Caco-2 (cell line): ENCODE measurements around the gene SEMG1. TPM values are rescaled to one million over a fixed set of nuclear protein-coding genes. Genes with fewer than 3 reads are reported as not detected.

Experiments
- Bru-seq: library from RNA; stranded (reverse); fragments of 400-500 nt; gene quantifications from one replicate; lab custom pipeline; 2021; lab: Mats Ljungman, UMichigan
- BruChase-seq, 2 experiments: library from RNA; stranded (reverse); fragments of 400-500 nt; gene quantifications; one replicate each; lab custom pipeline; 2021; lab: Mats Ljungman, UMichigan
- BruUV-seq: library from RNA; stranded (reverse); fragments of 400-500 nt; replicated peaks from 2 replicates; lab custom pipeline; 2021; lab: Mats Ljungman, UMichigan
- CTCF ChIA-PET: fragments of 300-600 bp; sonication (Branson Sonifier 250); formaldehyde crosslinking; loops from one replicate; lab custom pipeline; 2022; ENCODE audit warnings: antibody characterized with exemption; lab: Charles Lee
- POLR2A ChIA-PET: fragments of 300-600 bp; sonication (Branson Sonifier 250); formaldehyde crosslinking; loops from one replicate; lab custom pipeline; 2022; ENCODE audit warnings: antibody characterized with exemption; lab: Charles Lee
- DNase-seq, 2 experiments: peaks; one replicate each; pipeline versions ENCODE4 v3.0.0 to v3.0.0-alpha.2; 2020 to 2022
- H3K27me3 ChIP-seq: replicated peaks from 2 replicates; pipeline ENCODE4 v1.6.0; 2011; ENCODE audit warnings: low read length; ENCODE audit not compliant: control insufficient read depth, insufficient read depth
- H3K36me3 ChIP-seq: 2 replicates; pipeline ENCODE4 v1.5.1; 2011; ENCODE audit warnings: low read length; ENCODE audit not compliant: control insufficient read depth, insufficient read depth
- H3K4me1 ChIP-seq: fragments of 250-450 bp; sonication (Bioruptor Pico); 2 replicates; pipeline ENCODE4 v1.5.1; 2020; ENCODE audit warnings: mild to moderate bottlenecking
- H3K4me3 ChIP-seq: 2 replicates; pipeline ENCODE4 v1.5.1; 2011; ENCODE audit warnings: low read depth, mild to moderate bottlenecking, control low read depth, low read length
- H3K9me3 ChIP-seq: fragments of 250-450 bp; sonication (Bioruptor Pico); 2 replicates; pipeline ENCODE4 v1.5.1; 2020; ENCODE audit warnings: mild to moderate bottlenecking, moderate library complexity
- H3K27ac Mint-ChIP-seq: one replicate; pipeline ENCODE4 v1.8.0; 2022; ENCODE audit warnings: mixed read lengths; ENCODE audit not compliant: unreplicated experiment
- H3K27me3 Mint-ChIP-seq: one replicate; pipeline ENCODE4 v1.8.0; 2022; ENCODE audit warnings: mixed read lengths; ENCODE audit not compliant: insufficient read depth, unreplicated experiment
- H3K36me3 Mint-ChIP-seq: one replicate; pipeline ENCODE4 v1.8.0; 2022; ENCODE audit warnings: mild to moderate bottlenecking, mixed read lengths; ENCODE audit not compliant: insufficient read depth, unreplicated experiment
- H3K4me1 Mint-ChIP-seq: one replicate; pipeline ENCODE4 v1.8.0; 2022; ENCODE audit warnings: low read depth, mixed read lengths; ENCODE audit not compliant: unreplicated experiment
- H3K4me3 Mint-ChIP-seq: one replicate; pipeline ENCODE4 v1.8.0; 2022; ENCODE audit warnings: mild to moderate bottlenecking, moderate library complexity, mixed read lengths; ENCODE audit not compliant: unreplicated experiment
- H3K9me3 Mint-ChIP-seq: one replicate; pipeline ENCODE4 v1.8.0; 2022; ENCODE audit warnings: mixed read lengths; ENCODE audit not compliant: unreplicated experiment
- CTCF ChIP-seq, 2 experiments: fragments of 200-600 bp in 1 of 2; IDR thresholded peaks; 1 replicate in 1 of 2; 2 replicates in 1 of 2; pipeline versions ENCODE4 v1.5.1 to v1.8.0; 2011 to 2022; ENCODE audit warnings: antibody characterized with exemption in 1 of 2, control low read depth in 1 of 2, inconsistent platforms in 1 of 2, low read depth in 1 of 2, low read length in 1 of 2, mild to moderate bottlenecking in 1 of 2, moderate library complexity in 1 of 2; ENCODE audit not compliant: insufficient read depth in 1 of 2, severe bottlenecking in 1 of 2, unreplicated experiment in 1 of 2
- intact Hi-C: fragments of 100-400 bp; cut with micrococcal nuclease; formaldehyde crosslinking; loops from one replicate; pipeline ENCODE4 v1.10.0; 2022; ENCODE audit not compliant: unreplicated experiment
- long read RNA-seq: library from polyadenylated mRNA; stranded (forward); transcript quantifications from one replicate; pipeline ENCODE4 v2.0.0, GENCODE V29; 2022
- total RNA-seq: library from RNA; stranded (reverse); gene quantifications from 2 replicates; pipeline ENCODE4 v1.2.3, GENCODE V29; 2022

Gene SEMG1
- total RNA-seq (not detected in 2 replicates), Bru-seq, nascent RNA (not detected), BruChase-seq, experiment 1, labeled RNA remaining after a 2-hour chase (not detected), BruChase-seq, experiment 2, labeled RNA remaining after a 6-hour chase (not detected)
- long read RNA-seq, result 0 reads

- Mint-ChIP-seq H3K27ac (no peak within 1 kb of the TSS), H3K27me3 (peaks cover 34% of the 10 kb centered on the region)
- CTCF ChIA-PET, result interaction anchor here (0.6 kb wide), 1 partner anchor 194 kb away, joined by 3 read pairs; no protein-coding TSS in a partner anchor
These were observed at the start of gene SEMG1 for GRCh38 chr20:45206725-45207124. Gene SEMG1 (plus strand): TSS chr20:45207033. CDS start chr20:45207054, 21 bp downstream.

GRCh38 chr20:45157962-45158361 is 48.9 kb upstream of the SEMG1 start:
- H3K9me3 Mint-ChIP-seq, result peaks cover 30% of the 10 kb centered on the region
- DNase-seq, result no peak
- intact Hi-C loops, result no loop called here
- BruUV-seq, result no TSS peak
- POLR2A ChIA-PET, result no interaction called here
- no peak overlapping the region for H3K4me3 ChIP-seq
- TF ChIP-seq CTCF (IDR thresholded peaks at IDR 0.05; ENCODE audit: insufficient read depth in 1 of 2, low read depth in 1 of 2, low read length in 1 of 2, severe bottlenecking in 1 of 2, unreplicated experiment in 1 of 2), result no peak
- no peaks in the 10 kb centered on the region for H3K4me1 Mint-ChIP-seq
- H3K27me3 ChIP-seq, result no peaks in the 10 kb centered on the region
- no peak overlapping the region for H3K4me3 Mint-ChIP-seq
- H3K27me3 Mint-ChIP-seq, result peaks cover 22% of the 10 kb centered on the region
- CTCF ChIA-PET, result no interaction called here
- no peaks in the 10 kb centered on the region for H3K36me3 ChIP-seq
- no peaks in the 10 kb centered on the region for H3K4me1 ChIP-seq
- peaks cover 7% of the 10 kb centered on the region; the same call in 1 of the 2 replicates for H3K9me3 ChIP-seq
- no peaks in the 10 kb centered on the region for H3K36me3 Mint-ChIP-seq
- no peak overlapping the region for H3K27ac Mint-ChIP-seq

More at GRCh38 chr20:45206725-45207124, at the start of gene SEMG1:
- no TSS peak for BruUV-seq
- Histone ChIP-seq H3K27me3 (no peaks in the 10 kb centered on the region), H3K36me3 (no peaks in the 10 kb centered on the region), H3K9me3 (no peaks in the 10 kb centered on the region), H3K4me3 (no peak within 1 kb of the TSS), H3K4me1 (no peaks in the 10 kb centered on the region)
- Mint-ChIP-seq H3K9me3 (no peaks in the 10 kb centered on the region), H3K4me1 (no peaks in the 10 kb centered on the region), H3K4me3 (no peak within 1 kb of the TSS), H3K36me3 (no peaks in the 10 kb centered on the region)
- TF ChIP-seq CTCF (IDR thresholded peaks at IDR 0.05; ENCODE audit: insufficient read depth in 1 of 2, low read depth in 1 of 2, low read length in 1 of 2, severe bottlenecking in 1 of 2, unreplicated experiment in 1 of 2), result no peak
- intact Hi-C loops, result no loop called here
- POLR2A ChIA-PET, result no interaction called here
- no peak for DNase-seq

GRCh38 chr20:45163083-45163803 is 43.6 kb upstream of the SEMG1 start:
- CTCF ChIA-PET, result interaction anchor here (1.0 kb wide), 1 partner anchor 45 kb away, joined by 3 read pairs; no protein-coding TSS in a partner anchor
- H3K9me3 Mint-ChIP-seq, result peaks cover 29% of the 10 kb centered on the region

More at GRCh38 chr20:45163083-45163803, 43.6 kb upstream of the SEMG1 start:
- Histone ChIP-seq H3K4me3 (no peak overlapping the region), H3K36me3 (no peaks in the 10 kb centered on the region), H3K9me3 (peaks cover 7% of the 10 kb centered on the region; the same call in 1 of the 2 replicates), H3K27me3 (no peaks in the 10 kb centered on the region), H3K4me1 (no peaks in the 10 kb centered on the region)
- Mint-ChIP-seq H3K4me1 (no peaks in the 10 kb centered on the region), H3K4me3 (no peak overlapping the region), H3K27me3 (peaks cover 18% of the 10 kb centered on the region), H3K27ac (no peak overlapping the region), H3K36me3 (no peaks in the 10 kb centered on the region)
- DNase-seq, result no peak
- TF ChIP-seq CTCF (IDR thresholded peaks at IDR 0.05; ENCODE audit: insufficient read depth in 1 of 2, low read depth in 1 of 2, low read length in 1 of 2, severe bottlenecking in 1 of 2, unreplicated experiment in 1 of 2), result no peak
- intact Hi-C loops, result no loop called here
- BruUV-seq, result no TSS peak
- POLR2A ChIA-PET, result no interaction called here
